Peyer's patch (tissue), 4 donors: Measurements from ENCODE around the gene CABP4. TPM values are rescaled to one million over a fixed set of nuclear protein-coding genes. Genes with fewer than 3 reads are reported as not detected.

Experiments
- DNase-seq, 3 donors: peaks; one replicate each; pipeline ENCODE4 v3.0.0-alpha.2; 2017 to 2019
- H3K27ac ChIP-seq, 4 donors: fragments of 200-600 bp; sonication (generic); one replicate each; pipeline ENCODE4 v1.5.1; 2016 to 2019
- H3K27me3 ChIP-seq, 2 donors: fragments of 200-600 bp; sonication (generic); one replicate each; pipeline ENCODE4 v1.5.1; 2019
- H3K36me3 ChIP-seq, 3 donors: fragments of 200-600 bp; sonication (generic); one replicate each; pipeline ENCODE4 v1.5.1; 2016 to 2019
- H3K4me1 ChIP-seq, 4 donors: fragments of 200-600 bp; sonication (generic); one replicate each; pipeline ENCODE4 v1.5.1; 2016 to 2019
- H3K4me3 ChIP-seq, 4 donors: fragments of 200-600 bp; sonication (generic); 1 replicate in 3 of 4; 2 replicates in 1 of 4; pipeline ENCODE4 v1.5.1; 2016 to 2019; ENCODE audit warnings: mild to moderate bottlenecking in 1 of 4
- H3K9me3 ChIP-seq, 4 donors: fragments of 200-600 bp; sonication (generic); one replicate each; pipeline ENCODE4 v1.5.1; 2016 to 2019; ENCODE audit warnings: mild to moderate bottlenecking in 1 of 4
- CTCF ChIP-seq, 6 experiments: fragments of 450-650 bp in 4 of 6; fragments of 200-600 bp in 2 of 6; sonication (generic) in 1 of 6; IDR thresholded peaks; one replicate each; pipeline ENCODE4 v1.5.1; 2017 to 2019; ENCODE audit warnings: antibody characterized with exemption in 6 of 6, mild to moderate bottlenecking in 3 of 6, moderate library complexity in 1 of 6
- POLR2A ChIP-seq, 2 donors: fragments of 450-650 bp; IDR thresholded peaks; one replicate each; pipeline ENCODE4 v1.5.1; 2017; ENCODE audit warnings: antibody characterized with exemption in 2 of 2, mild to moderate bottlenecking in 2 of 2, moderate library complexity in 2 of 2
- total RNA-seq, 4 donors: library from RNA; depleted of rRNA; stranded (reverse); fragments of >200 nt; gene quantifications; one replicate each; pipeline ENCODE4 v1.1.0, GENCODE V29; 2016

Gene CABP4
- total RNA-seq, 4 donors from 2014 or later, result 0.85 to 3.3 (median 0.94) TPM; not detected in 1

GRCh38 chr11:67408437-67409200 lies 46.5 kb upstream of the CABP4 start:
- no peaks in the 10 kb centered on the region for H3K36me3 ChIP-seq
- no peaks in the 10 kb centered on the region for H3K9me3 ChIP-seq
- H3K4me1 ChIP-seq, result peaks cover 0 to 61% (median 40%) of the 10 kb centered on the region in 4 donors
- H3K27me3 ChIP-seq, result no peaks in the 10 kb centered on the region
- TF ChIP-seq CTCF (IDR thresholded peaks at IDR 0.05) (no peak), POLR2A (IDR thresholded peaks at IDR 0.05) (no peak)
- peak in 2 of 3 donors; percentile 46 to 48 for DNase-seq
- H3K27ac ChIP-seq, result peak overlapping the region; percentile 68 to 91 (median 78)
- peak overlapping the region in 2 of 4 donors; percentile 33 to 39 for H3K4me3 ChIP-seq

- TF ChIP-seq POLR2A (IDR thresholded peaks at IDR 0.05) (no peak), CTCF (IDR thresholded peaks at IDR 0.05) (no peak)
- no peaks in the 10 kb centered on the region for H3K9me3 ChIP-seq
- peak overlapping the region; percentile 68 to 91 (median 82) for H3K27ac ChIP-seq
- H3K4me3 ChIP-seq, result peak overlapping the region; percentile 10 to 39 (median 32)
- no peaks in the 10 kb centered on the region for H3K27me3 ChIP-seq
- peak in 2 of 3 donors; percentile 93 to 94 for DNase-seq
- H3K36me3 ChIP-seq, result no peaks in the 10 kb centered on the region
- peaks cover 0 to 61% (median 40%) of the 10 kb centered on the region in 4 donors for H3K4me1 ChIP-seq
Measured at GRCh38 chr11:67409261-67409666, 45.9 kb upstream of the CABP4 start.

- TF ChIP-seq CTCF (IDR thresholded peaks at IDR 0.05) (no peak), POLR2A (IDR thresholded peaks at IDR 0.05) (no peak)
- Histone ChIP-seq H3K9me3 (no peaks in the 10 kb centered on the region), H3K27me3 (no peaks in the 10 kb centered on the region), H3K4me1 (peaks cover 0 to 63% (median 42%) of the 10 kb centered on the region in 4 donors), H3K36me3 (no peaks in the 10 kb centered on the region), H3K4me3 (peak overlapping the region; percentile 10 to 39 (median 32)), H3K27ac (peak overlapping the region; percentile 68 to 91 (median 82))
- DNase-seq, result peak; percentile 67 to 90 (median 89)
Measured at GRCh38 chr11:67409781-67410368, 45.3 kb upstream of the CABP4 start.

- Histone ChIP-seq H3K4me1 (peaks cover 0 to 65% (median 43%) of the 10 kb centered on the region in 4 donors), H3K27me3 (peaks cover 0 to 4% of the 10 kb centered on the region in 2 donors), H3K4me3 (no peak overlapping the region), H3K9me3 (no peaks in the 10 kb centered on the region), H3K36me3 (no peaks in the 10 kb centered on the region), H3K27ac (peak overlapping the region in 3 of 4 donors; percentile 76 to 91 (median 87))
- no peak for DNase-seq
- TF ChIP-seq CTCF (IDR thresholded peaks at IDR 0.05) (no peak), POLR2A (IDR thresholded peaks at IDR 0.05) (no peak)
Measured at GRCh38 chr11:67410369-67410831, 44.8 kb upstream of the CABP4 start.

GRCh38 chr11:67410984-67411784 lies 44.0 kb upstream of the CABP4 start:
- no peaks in the 10 kb centered on the region for H3K36me3 ChIP-seq
- DNase-seq, result no peak
- H3K27ac ChIP-seq, result peak overlapping the region in 1 of 4 donors; percentile 91
- TF ChIP-seq POLR2A (IDR thresholded peaks at IDR 0.05), result no peak
- TF ChIP-seq CTCF (IDR thresholded peaks at IDR 0.05), result no peak
- H3K4me1 ChIP-seq, result peaks cover 0 to 64% (median 44%) of the 10 kb centered on the region in 4 donors
- peaks cover 0 to 8% of the 10 kb centered on the region in 2 donors for H3K27me3 ChIP-seq
- no peaks in the 10 kb centered on the region for H3K9me3 ChIP-seq
- no peak overlapping the region for H3K4me3 ChIP-seq
